HAP-1 (cell line): Measurements from ENCODE around the gene LNX2.

Experiments
- DNase-seq, 2 experiments: peaks; one replicate each; pipeline ENCODE4 v3.0.0-alpha.2; 2016 to 2020; ENCODE audit warnings: low spot score in 2 of 2
- H3K27me3 ChIP-seq: fragments of 250-450 bp; sonication (Bioruptor Pico); 2 replicates; pipeline ENCODE4 v1.5.1; 2020; ENCODE audit warnings: low read depth, mild to moderate bottlenecking, moderate library complexity
- H3K36me3 ChIP-seq: fragments of 250-450 bp; sonication (Bioruptor Pico); replicated peaks from 2 replicates; pipeline ENCODE4 v1.5.1; 2020; ENCODE audit warnings: mild to moderate bottlenecking
- H3K4me1 ChIP-seq: fragments of 250-450 bp; sonication (Bioruptor Pico); 2 replicates; pipeline ENCODE4 v1.5.1; 2020; ENCODE audit warnings: mild to moderate bottlenecking
- H3K4me3 ChIP-seq: fragments of 250-450 bp; sonication (Bioruptor Pico); 2 replicates; pipeline ENCODE4 v1.5.1; 2020; ENCODE audit warnings: mild to moderate bottlenecking, moderate library complexity
- H3K9me3 ChIP-seq: fragments of 250-450 bp; sonication (Bioruptor Pico); 2 replicates; pipeline ENCODE4 v1.5.1; 2020; ENCODE audit warnings: mild to moderate bottlenecking, moderate library complexity
- in situ Hi-C: fragments of 300-500 bp; cut with MboI; formaldehyde crosslinking; loops from 3 replicates; pipeline ENCODE4 v1.14.3; 2020; ENCODE audit warnings: low sequenced_read_pairs, inconsistent platforms, mixed read lengths

The LNX2 gene

DNA sequence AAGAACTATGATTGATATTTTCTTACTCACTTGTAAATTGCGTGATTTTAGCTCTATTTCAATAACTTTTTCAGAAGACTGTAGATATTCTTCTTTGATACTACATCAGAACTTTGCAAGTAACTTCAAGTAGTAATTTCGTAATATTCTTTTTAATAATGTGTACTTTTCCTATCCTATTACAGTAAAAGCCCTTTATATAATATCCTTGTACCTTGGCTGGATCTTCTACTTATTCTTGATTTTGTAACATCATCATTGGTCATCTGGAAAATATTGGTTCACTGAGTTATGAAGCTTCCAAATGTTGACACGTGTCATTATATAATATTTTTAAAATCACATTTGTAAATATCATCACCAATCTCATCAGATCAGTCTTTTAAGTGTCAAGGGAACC, 33.7 kb upstream of the LNX2 start:
- Histone ChIP-seq H3K4me1 (no peaks in the 10 kb centered on the region), H3K9me3 (peaks cover 2% of the 10 kb centered on the region; the same call in 1 of the 2 replicates), H3K36me3 (peaks cover 18% of the 10 kb centered on the region), H3K27me3 (no peaks in the 10 kb centered on the region), H3K4me3 (no peak overlapping the region)
- in situ Hi-C loops: no loop called here
- DNase-seq: no peak

DNA sequence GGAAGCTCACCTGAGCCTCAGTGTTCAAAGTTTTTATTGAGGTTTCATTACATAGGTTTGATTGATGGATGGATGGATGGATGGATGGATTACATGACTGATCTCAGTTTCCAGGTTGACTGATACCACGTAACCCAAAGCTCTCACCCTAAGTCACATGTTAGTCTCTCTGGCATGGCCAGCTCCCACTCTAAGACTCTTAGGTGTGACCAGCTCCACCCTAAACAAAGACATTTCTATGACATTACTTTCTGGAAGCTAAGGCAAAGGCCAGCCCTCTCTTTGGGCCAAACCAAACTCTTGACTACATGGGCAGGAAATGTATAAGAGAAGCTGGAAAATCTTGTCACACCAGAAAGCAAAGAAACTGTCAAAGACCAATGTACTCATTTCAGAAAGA, 30.0 kb upstream of the LNX2 start:
- in situ Hi-C loops: no loop called here
- no peaks in the 10 kb centered on the region for H3K4me1 ChIP-seq
- no peaks in the 10 kb centered on the region for H3K27me3 ChIP-seq
- peaks cover 20% of the 10 kb centered on the region for H3K36me3 ChIP-seq
- DNase-seq: no peak
- H3K9me3 ChIP-seq: peaks cover 2% of the 10 kb centered on the region; the same call in 1 of the 2 replicates
- H3K4me3 ChIP-seq: no peak overlapping the region

DNA sequence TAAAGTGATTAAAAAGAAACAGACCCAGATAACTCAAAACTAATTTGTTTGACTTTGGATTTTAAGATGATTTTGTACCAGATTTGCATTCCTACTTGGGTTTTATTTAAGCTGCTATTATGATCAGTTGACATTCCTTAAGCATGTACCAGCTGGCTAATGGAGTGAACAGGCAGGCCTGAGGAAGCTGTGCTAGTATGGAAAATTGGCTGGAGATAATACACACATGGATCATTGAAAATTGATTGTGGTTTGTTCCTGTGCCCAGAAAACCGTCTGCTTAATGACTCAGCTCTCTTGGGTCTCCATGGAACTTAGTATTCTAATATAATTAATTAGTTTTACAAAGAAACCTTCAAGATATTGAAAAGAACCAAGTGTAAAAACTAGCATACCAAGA, 24.0 kb upstream of the LNX2 start:
- DNase-seq: no peak

DNA sequence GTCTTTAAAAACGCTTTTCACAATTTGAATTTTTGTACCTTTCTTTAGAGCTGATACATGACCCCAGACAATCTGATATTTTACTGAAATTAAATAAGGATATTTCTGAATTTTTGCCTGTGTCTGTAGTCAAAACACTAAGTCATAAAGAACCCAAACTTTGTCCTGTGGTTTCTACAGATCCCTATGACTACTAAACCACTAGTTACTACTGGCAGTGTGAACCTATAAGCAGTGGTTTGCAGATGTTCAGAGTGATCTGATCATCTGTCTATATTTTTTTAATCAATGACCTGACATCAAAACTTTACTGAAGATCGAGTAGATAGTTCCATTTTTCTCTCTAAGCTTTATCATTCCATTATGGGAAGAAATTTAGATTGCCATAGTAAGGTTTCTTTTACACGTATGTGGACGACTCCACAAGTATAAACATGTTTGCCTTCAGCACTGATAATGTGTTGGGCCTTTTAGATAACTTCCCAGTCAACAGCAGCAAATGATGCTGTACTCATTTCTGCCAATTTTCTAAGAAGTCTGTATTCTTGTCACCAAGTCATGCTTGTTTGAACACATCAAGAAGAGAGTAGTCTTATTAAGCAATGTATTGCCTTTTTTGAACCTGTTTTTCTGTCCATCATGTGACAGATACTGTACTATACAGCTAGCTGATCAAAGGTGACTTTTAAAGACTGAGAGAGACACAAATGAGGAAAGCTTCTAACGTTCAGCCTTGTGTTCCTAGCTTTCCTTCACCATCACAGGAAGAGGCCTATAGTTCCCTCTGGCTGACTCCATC, 23.2 kb upstream of the LNX2 start:
- in situ Hi-C loops: no loop called here
- Histone ChIP-seq H3K4me3 (no peak overlapping the region), H3K9me3 (no peaks in the 10 kb centered on the region), H3K36me3 (no peaks in the 10 kb centered on the region; the same call in 1 of the 2 replicates), H3K27me3 (no peaks in the 10 kb centered on the region), H3K4me1 (peaks cover 8% of the 10 kb centered on the region)
- DNase-seq: no peak

More for the DNA sequence above, 24.0 kb upstream of the LNX2 start:
- Histone ChIP-seq H3K4me1 (peaks cover 2% of the 10 kb centered on the region), H3K4me3 (no peak overlapping the region), H3K27me3 (no peaks in the 10 kb centered on the region), H3K9me3 (no peaks in the 10 kb centered on the region), H3K36me3 (peaks cover 4% of the 10 kb centered on the region; the same call in 1 of the 2 replicates)
- in situ Hi-C loops: no loop called here

GRCh38 chr13:27641711-27642502, 21.6 kb upstream of the LNX2 start:
- Histone ChIP-seq H3K4me1 (peaks cover 15% of the 10 kb centered on the region), H3K36me3 (no peaks in the 10 kb centered on the region), H3K27me3 (no peaks in the 10 kb centered on the region), H3K9me3 (no peaks in the 10 kb centered on the region), H3K4me3 (no peak overlapping the region)
- in situ Hi-C loops: no loop called here
- DNase-seq: no peak

GRCh38 chr13:27639186-27639585, 18.9 kb upstream of the LNX2 start:
- no peaks in the 10 kb centered on the region for H3K36me3 ChIP-seq
- no peak overlapping the region for H3K4me3 ChIP-seq
- no peak for DNase-seq
- no peaks in the 10 kb centered on the region for H3K9me3 ChIP-seq
- H3K27me3 ChIP-seq: no peaks in the 10 kb centered on the region
- H3K4me1 ChIP-seq: peaks cover 22% of the 10 kb centered on the region
- in situ Hi-C loops: no loop called here

DNA sequence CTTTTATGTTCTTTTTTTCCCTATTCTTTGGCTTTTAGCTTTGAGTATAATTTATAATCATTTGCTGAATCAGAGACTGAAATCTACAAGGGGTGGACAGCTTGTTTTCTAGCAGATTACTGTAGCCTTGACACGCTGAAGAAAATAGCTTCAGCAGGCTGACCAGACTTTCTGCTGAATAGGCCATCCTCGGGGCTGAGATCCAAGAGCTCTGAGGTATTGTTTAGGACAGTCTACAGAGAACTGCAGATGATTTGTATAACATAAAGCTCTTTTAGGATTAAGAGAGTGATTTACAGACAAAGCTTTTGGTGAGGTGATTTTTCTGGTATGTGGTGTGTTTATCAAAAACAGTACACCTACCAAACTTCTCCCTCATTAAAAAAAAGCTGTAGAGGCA, 18.2 kb upstream of the LNX2 start:
- H3K4me1 ChIP-seq: peaks cover 22% of the 10 kb centered on the region
- no peaks in the 10 kb centered on the region for H3K9me3 ChIP-seq
- peak; percentile 71 to 79 for DNase-seq
- in situ Hi-C loops: no loop called here
- H3K4me3 ChIP-seq: no peak overlapping the region
- H3K36me3 ChIP-seq: no peaks in the 10 kb centered on the region
- H3K27me3 ChIP-seq: no peaks in the 10 kb centered on the region

DNA sequence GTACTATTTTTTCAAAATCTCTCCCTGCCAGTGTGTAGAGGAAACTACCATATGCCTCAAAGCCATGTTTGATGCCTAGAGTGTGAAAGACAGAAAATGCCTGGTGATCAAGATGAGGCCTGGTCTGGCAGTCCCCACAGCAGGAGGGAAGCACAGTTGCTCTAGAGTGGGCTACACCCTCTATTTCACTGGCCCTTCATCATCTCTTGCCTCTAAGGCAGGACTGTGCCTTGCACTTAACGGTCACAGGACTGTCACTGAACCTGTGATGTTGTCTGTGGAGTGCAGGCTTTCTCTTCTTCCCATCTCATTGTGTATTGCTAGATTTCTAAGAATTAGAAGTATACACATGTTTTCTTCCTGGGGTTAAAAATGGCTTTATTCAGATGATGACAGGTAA, 17.7 kb upstream of the LNX2 start:
- in situ Hi-C loops: no loop called here
- Histone ChIP-seq H3K9me3 (no peaks in the 10 kb centered on the region), H3K36me3 (no peaks in the 10 kb centered on the region), H3K4me3 (no peak overlapping the region), H3K4me1 (peaks cover 22% of the 10 kb centered on the region), H3K27me3 (no peaks in the 10 kb centered on the region)
- no peak for DNase-seq

- Histone ChIP-seq H3K4me1 (peaks cover 22% of the 10 kb centered on the region), H3K9me3 (no peaks in the 10 kb centered on the region), H3K4me3 (no peak overlapping the region), H3K27me3 (no peaks in the 10 kb centered on the region), H3K36me3 (peaks cover under 1% of the 10 kb centered on the region)
- in situ Hi-C loops: no loop called here
- DNase-seq: no peak
These were observed 16.9 kb upstream of the LNX2 start for GRCh38 chr13:27637289-27637626.

GRCh38 chr13:27636589-27637288, 16.4 kb upstream of the LNX2 start:
- Histone ChIP-seq H3K27me3 (no peaks in the 10 kb centered on the region), H3K4me3 (no peak overlapping the region), H3K4me1 (peaks cover 22% of the 10 kb centered on the region), H3K9me3 (no peaks in the 10 kb centered on the region), H3K36me3 (peaks cover 6% of the 10 kb centered on the region)
- no peak for DNase-seq
- in situ Hi-C loops: no loop called here

- Histone ChIP-seq H3K4me1 (peaks cover 22% of the 10 kb centered on the region), H3K36me3 (peaks cover 7% of the 10 kb centered on the region), H3K9me3 (no peaks in the 10 kb centered on the region), H3K4me3 (no peak overlapping the region), H3K27me3 (no peaks in the 10 kb centered on the region)
- in situ Hi-C loops: no loop called here
- DNase-seq: no peak
These were observed 14.9 kb upstream of the LNX2 start for GRCh38 chr13:27635266-27635665.

DNA sequence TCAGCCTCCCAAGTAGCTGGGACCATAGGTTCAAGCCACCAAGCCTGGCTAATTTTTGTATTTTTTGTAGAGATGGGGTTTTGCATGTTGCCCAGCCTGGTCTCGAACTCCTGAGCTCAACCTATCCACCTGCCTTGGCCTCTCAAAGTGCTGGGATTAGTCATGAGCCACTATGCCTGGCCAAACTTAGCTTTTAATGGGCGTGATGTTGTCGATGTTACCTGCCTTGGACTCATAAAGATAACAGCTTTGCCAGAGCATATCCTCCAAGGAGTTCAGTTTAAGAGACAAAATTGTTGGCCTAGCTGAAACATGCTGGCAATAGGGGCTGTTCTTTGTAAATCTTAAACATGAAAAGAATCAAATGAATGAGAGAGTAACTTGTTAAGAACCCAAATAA, 14.5 kb upstream of the LNX2 start:
- no peak overlapping the region for H3K4me3 ChIP-seq
- peaks cover 7% of the 10 kb centered on the region for H3K36me3 ChIP-seq
- H3K9me3 ChIP-seq: no peaks in the 10 kb centered on the region
- no peaks in the 10 kb centered on the region for H3K27me3 ChIP-seq
- peaks cover 22% of the 10 kb centered on the region for H3K4me1 ChIP-seq
- in situ Hi-C loops: no loop called here
- no peak for DNase-seq

GRCh38 chr13:27634231-27634630, 13.9 kb upstream of the LNX2 start:
- no peak for DNase-seq
- in situ Hi-C loops: no loop called here
- no peaks in the 10 kb centered on the region for H3K27me3 ChIP-seq
- peaks cover 19% of the 10 kb centered on the region for H3K4me1 ChIP-seq
- no peak overlapping the region for H3K4me3 ChIP-seq
- H3K36me3 ChIP-seq: peaks cover 7% of the 10 kb centered on the region
- no peaks in the 10 kb centered on the region for H3K9me3 ChIP-seq

- DNase-seq: no peak
These were observed 12.3 kb upstream of the LNX2 start for GRCh38 chr13:27632648-27633047.

More at GRCh38 chr13:27632648-27633047, 12.3 kb upstream of the LNX2 start:
- H3K4me3 ChIP-seq: no peak overlapping the region
- in situ Hi-C loops: no loop called here
- H3K27me3 ChIP-seq: no peaks in the 10 kb centered on the region
- H3K4me1 ChIP-seq: peaks cover 8% of the 10 kb centered on the region
- no peaks in the 10 kb centered on the region for H3K9me3 ChIP-seq
- peaks cover 7% of the 10 kb centered on the region for H3K36me3 ChIP-seq
